ENCODE data around the gene DNMT3B.

DNA sequence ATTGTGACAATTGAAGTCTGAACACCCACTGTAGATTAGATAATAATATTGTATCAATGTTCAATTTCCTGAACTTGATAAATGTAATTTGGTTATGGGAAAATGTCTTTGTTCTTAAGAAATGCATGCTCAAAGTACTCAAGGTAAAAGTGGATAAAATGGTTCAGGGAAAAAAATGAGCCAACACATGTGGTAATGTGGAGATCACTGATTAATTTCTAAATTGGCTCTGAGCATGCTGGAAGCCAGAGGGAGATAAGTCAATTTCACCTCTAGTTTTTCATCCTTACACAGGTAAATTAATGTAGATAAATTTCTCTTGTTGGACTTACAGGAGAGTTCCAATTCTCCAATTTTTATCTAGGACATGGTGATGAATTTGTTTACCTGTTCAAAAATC, 10.9 kb upstream of the DNMT3B start:
- no peak for TF ChIP-seq EZH2 (IDR thresholded peaks at IDR 0.05; ENCODE audit: low read depth, unreplicated experiment)
- TF ChIP-seq, protein P1, sequence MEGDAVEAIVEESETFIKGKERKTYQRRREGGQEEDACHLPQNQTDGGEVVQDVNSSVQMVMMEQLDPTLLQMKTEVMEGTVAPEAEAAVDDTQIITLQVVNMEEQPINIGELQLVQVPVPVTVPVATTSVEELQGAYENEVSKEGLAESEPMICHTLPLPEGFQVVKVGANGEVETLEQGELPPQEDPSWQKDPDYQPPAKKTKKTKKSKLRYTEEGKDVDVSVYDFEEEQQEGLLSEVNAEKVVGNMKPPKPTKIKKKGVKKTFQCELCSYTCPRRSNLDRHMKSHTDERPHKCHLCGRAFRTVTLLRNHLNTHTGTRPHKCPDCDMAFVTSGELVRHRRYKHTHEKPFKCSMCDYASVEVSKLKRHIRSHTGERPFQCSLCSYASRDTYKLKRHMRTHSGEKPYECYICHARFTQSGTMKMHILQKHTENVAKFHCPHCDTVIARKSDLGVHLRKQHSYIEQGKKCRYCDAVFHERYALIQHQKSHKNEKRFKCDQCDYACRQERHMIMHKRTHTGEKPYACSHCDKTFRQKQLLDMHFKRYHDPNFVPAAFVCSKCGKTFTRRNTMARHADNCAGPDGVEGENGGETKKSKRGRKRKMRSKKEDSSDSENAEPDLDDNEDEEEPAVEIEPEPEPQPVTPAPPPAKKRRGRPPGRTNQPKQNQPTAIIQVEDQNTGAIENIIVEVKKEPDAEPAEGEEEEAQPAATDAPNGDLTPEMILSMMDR (conservative IDR thresholded peaks at IDR 0.05; ENCODE audit: low read depth in 2 of 2), result no peak
- TF ChIP-seq POLR2AphosphoS5 (IDR thresholded peaks at IDR 0.05; ENCODE audit: low read depth), result no peak
- TF ChIP-seq CREB1 (CRISPR knock-in tag; IDR thresholded peaks at IDR 0.05; ENCODE audit: low read depth), result no peak
- TF ChIP-seq, protein P2, sequence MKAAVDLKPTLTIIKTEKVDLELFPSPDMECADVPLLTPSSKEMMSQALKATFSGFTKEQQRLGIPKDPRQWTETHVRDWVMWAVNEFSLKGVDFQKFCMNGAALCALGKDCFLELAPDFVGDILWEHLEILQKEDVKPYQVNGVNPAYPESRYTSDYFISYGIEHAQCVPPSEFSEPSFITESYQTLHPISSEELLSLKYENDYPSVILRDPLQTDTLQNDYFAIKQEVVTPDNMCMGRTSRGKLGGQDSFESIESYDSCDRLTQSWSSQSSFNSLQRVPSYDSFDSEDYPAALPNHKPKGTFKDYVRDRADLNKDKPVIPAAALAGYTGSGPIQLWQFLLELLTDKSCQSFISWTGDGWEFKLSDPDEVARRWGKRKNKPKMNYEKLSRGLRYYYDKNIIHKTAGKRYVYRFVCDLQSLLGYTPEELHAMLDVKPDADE (IDR thresholded peaks at IDR 0.05), result no peak

Data from GM23338 (cell line).